GM21529 (cell line): ENCODE measurements around the gene SEPTIN10.
"Not testable (repeated sequence)": the region's sequence is repeated elsewhere in the genome, so short reads cannot be mapped to it uniquely, and the experiment has no call there.

Experiments used
- ATAC-seq: cut with Tn5 transposase; IDR thresholded peaks from one replicate; pipeline ENCODE4 v1.9.1; 2021; ENCODE audit not compliant: unreplicated experiment

The SEPTIN10 gene

GRCh38 chr2:109554758-109555157 lies 59.0 kb downstream of the SEPTIN10 start:
- no peak for ATAC-seq

- ATAC-seq, result no peak
Measured at GRCh38 chr2:109549016-109549590, 64.7 kb downstream of the SEPTIN10 start.

GRCh38 chr2:109547280-109547679 lies 66.5 kb downstream of the SEPTIN10 start:
- no peak for ATAC-seq

- ATAC-seq, result peak; percentile 77
Measured at GRCh38 chr2:109545828-109546713, 67.7 kb downstream of the SEPTIN10 start.

- no peak for ATAC-seq
Measured at GRCh38 chr2:109542384-109542783, 71.4 kb downstream of the SEPTIN10 start.

GRCh38 chr2:109538546-109538945 lies 75.2 kb downstream of the SEPTIN10 start:
- ATAC-seq, result no peak

GRCh38 chr2:109537565-109538222 lies 76.1 kb downstream of the SEPTIN10 start:
- ATAC-seq, result no peak

- ATAC-seq, result not testable (repeated sequence)
Measured at GRCh38 chr2:109536556-109536955, 77.2 kb downstream of the SEPTIN10 start.

- ATAC-seq, result no peak
Measured at GRCh38 chr2:109535217-109535946, 78.4 kb downstream of the SEPTIN10 start.

- ATAC-seq, result no peak
Measured at GRCh38 chr2:109533823-109534222, 79.9 kb downstream of the SEPTIN10 start.

- ATAC-seq, result no peak
Measured at GRCh38 chr2:109532728-109533076, 81.1 kb downstream of the SEPTIN10 start.

- no peak for ATAC-seq
Measured at GRCh38 chr2:109531896-109532727, 81.7 kb downstream of the SEPTIN10 start.

GRCh38 chr2:109531221-109531620 lies 82.5 kb downstream of the SEPTIN10 start:
- no peak for ATAC-seq

- ATAC-seq, result no peak
Measured at GRCh38 chr2:109530712-109531111, 83.1 kb downstream of the SEPTIN10 start.

GRCh38 chr2:109529532-109530449 lies 84.0 kb downstream of the SEPTIN10 start:
- ATAC-seq, result no peak

GRCh38 chr2:109528811-109529501 lies 84.8 kb downstream of the SEPTIN10 start:
- ATAC-seq, result no peak

GRCh38 chr2:109527846-109528705 lies 85.7 kb downstream of the SEPTIN10 start:
- no peak for ATAC-seq

- no peak for ATAC-seq
Measured at GRCh38 chr2:109527079-109527478, 86.7 kb downstream of the SEPTIN10 start.
